ENCODE data around the gene ACVRL1.

Gene ACVRL1

GRCh38 chr12:51907083-51907855 is at the start of gene ACVRL1:
ACVRL1 (plus strand) TSS chr12:51907504; CDS start chr12:51912475, 4,971 bp downstream.
- ATAC-seq = no peak

GRCh38 chr12:51860986-51861385 is 46.3 kb upstream of the ACVRL1 start:
- ATAC-seq = no peak

GRCh38 chr12:51862947-51863346 is 44.4 kb upstream of the ACVRL1 start:
- ATAC-seq = no peak

GRCh38 chr12:51863363-51863932 is 43.9 kb upstream of the ACVRL1 start:
- ATAC-seq = no peak

- ATAC-seq = peak; percentile 44 to 62
Measured at GRCh38 chr12:51863933-51864832, 43.1 kb upstream of the ACVRL1 start.

- no peak for ATAC-seq
Measured at GRCh38 chr12:51864833-51865670, 42.3 kb upstream of the ACVRL1 start.

- ATAC-seq = no peak
Measured at GRCh38 chr12:51865757-51866270, 41.5 kb upstream of the ACVRL1 start.

GRCh38 chr12:51866324-51866723 is 41.0 kb upstream of the ACVRL1 start:
- ATAC-seq = no peak

- ATAC-seq = no peak
Measured at GRCh38 chr12:51866762-51867161, 40.5 kb upstream of the ACVRL1 start.

- no peak for ATAC-seq
Measured at GRCh38 chr12:51867371-51867770, 39.9 kb upstream of the ACVRL1 start.

- ATAC-seq = no peak
Measured at GRCh38 chr12:51867796-51868428, 39.4 kb upstream of the ACVRL1 start.

- peak in 1 of 2 donors; percentile 29 for ATAC-seq
Measured at GRCh38 chr12:51868821-51869495, 38.3 kb upstream of the ACVRL1 start.

- ATAC-seq = no peak
Measured at GRCh38 chr12:51869496-51869865, 37.8 kb upstream of the ACVRL1 start.

- ATAC-seq = no peak
Measured at GRCh38 chr12:51869931-51870330, 37.4 kb upstream of the ACVRL1 start.

- no peak for ATAC-seq
Measured at GRCh38 chr12:51870504-51870903, 36.8 kb upstream of the ACVRL1 start.

GRCh38 chr12:51871126-51871525 is 36.2 kb upstream of the ACVRL1 start:
- no peak for ATAC-seq

GRCh38 chr12:51871918-51872688 is 35.2 kb upstream of the ACVRL1 start:
- ATAC-seq = no peak

GRCh38 chr12:51872689-51872981 is 34.7 kb upstream of the ACVRL1 start:
- ATAC-seq = no peak

GRCh38 chr12:51873251-51873994 is 33.9 kb upstream of the ACVRL1 start:
- ATAC-seq = no peak

- no peak for ATAC-seq
Measured at GRCh38 chr12:51874000-51874399, 33.3 kb upstream of the ACVRL1 start.

Measured in activated CD4-positive, CD25-positive, alpha-beta regulatory T cell treated with anti-CD3 and anti-CD28 coated beads, Interleukin-2, amount 50 U/mL, for 24 hours (primary cell).